GM15510 (cell line): ENCODE results near the gene GRAMD4.

Experiments
- POLR2A ChIP-seq: IDR thresholded peaks from 3 replicates; pipeline ENCODE4 v1.6.1; 2011; ENCODE audit warnings: borderline replicate concordance; ENCODE audit not compliant: insufficient read length; ENCODE audit errors: extremely low read depth

Gene GRAMD4

DNA sequence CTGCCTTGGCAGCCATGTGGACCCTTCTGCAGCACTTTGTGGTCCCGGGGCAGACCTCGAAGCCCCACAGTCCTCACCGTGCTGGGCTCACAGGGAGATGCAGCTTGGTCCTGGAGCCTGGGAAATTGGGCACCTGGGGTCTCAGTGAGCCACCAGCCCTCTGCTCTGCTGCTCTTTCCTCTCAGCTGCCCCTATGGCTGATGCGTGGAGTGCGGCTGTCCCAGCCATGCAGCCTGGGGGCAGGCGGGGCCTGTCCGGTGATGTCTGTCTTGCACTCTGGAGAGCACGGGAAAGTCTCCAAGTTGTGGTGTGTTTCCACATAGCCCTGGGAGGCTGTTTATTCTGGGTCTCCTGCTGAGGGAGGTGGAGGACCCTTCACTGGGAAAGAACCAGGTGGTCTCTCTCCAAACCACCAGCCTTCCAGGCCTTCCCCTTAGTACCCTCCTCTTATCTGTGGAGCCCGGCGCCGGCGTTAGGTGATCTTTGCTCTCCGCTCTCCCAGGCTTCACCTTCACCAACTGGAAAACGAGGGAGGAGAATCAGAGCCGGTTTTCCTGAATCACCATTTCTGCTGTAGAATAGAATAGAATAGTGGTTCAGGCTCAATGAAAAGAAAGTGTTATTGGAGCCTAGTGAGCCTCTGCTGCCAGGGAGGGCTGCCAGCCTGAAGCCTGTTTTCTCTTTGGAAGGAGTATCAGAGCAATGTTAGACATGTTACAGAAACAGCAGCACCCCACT lies 41.2 kb upstream of the GRAMD4 start:
- TF ChIP-seq POLR2A = no peak

DNA sequence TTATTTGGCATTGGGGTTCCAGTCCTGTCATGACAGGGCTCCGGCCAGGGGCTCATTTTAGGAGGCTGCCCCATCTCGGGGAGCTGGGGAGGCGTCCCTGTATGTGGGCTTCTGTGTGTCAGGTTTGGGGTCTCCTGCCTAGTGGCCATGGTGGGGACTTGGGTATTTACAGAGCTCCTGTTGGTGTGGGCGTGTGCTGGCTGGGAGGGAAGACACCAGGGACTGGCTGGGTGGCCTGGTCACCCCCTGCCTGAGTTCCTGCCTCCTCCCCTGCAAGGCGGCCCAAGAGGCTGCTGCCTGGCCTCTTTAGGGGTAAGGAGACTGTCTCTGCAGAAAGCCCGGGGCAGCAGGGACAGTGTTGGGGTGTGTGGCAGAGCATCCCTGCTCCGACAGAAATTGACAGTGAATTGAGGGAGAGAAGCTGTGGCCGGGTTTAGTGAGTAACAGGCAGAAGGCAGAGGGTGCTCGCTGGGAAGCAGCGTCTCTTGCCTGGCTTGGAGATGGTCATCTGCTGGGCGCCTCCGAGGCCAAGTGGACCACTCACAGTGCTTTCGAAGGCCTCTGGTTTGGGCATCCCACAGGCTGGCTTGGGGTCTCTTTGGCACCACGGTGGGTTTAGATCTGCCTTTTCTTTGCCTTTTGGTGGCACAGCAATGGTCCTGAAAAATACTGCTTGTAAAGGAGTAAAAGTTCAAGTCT lies 40.3 kb upstream of the GRAMD4 start:
- no peak for TF ChIP-seq POLR2A

DNA sequence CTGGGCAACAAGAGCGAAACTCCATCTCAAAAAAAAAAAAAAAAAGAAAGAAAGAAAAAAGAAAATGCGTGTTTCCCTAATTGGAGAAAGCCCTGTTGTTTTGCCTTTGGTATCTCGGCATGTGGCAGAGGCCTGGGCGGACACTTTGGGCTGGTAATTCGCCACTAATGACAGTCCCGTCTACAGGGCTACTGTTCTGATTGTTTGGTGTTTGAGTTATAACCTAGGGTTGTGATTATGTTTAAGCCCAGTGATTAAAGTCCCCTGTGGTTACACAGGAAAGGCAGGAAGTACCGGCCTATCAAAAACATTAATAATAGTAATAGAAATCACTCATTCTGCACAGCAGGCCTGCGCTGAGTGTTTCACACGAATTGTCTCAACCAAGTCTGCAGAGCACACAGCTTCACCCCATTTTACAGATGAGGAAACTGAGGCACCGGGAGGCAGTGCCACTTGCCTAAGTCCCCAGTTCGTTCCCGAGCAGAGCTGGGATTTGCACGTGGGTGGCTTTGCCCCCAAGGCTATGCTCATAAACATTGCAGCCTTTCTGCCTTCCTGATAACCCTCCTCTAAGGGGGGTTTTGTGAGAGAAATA lies 39.1 kb upstream of the GRAMD4 start:
- no peak for TF ChIP-seq POLR2A

DNA sequence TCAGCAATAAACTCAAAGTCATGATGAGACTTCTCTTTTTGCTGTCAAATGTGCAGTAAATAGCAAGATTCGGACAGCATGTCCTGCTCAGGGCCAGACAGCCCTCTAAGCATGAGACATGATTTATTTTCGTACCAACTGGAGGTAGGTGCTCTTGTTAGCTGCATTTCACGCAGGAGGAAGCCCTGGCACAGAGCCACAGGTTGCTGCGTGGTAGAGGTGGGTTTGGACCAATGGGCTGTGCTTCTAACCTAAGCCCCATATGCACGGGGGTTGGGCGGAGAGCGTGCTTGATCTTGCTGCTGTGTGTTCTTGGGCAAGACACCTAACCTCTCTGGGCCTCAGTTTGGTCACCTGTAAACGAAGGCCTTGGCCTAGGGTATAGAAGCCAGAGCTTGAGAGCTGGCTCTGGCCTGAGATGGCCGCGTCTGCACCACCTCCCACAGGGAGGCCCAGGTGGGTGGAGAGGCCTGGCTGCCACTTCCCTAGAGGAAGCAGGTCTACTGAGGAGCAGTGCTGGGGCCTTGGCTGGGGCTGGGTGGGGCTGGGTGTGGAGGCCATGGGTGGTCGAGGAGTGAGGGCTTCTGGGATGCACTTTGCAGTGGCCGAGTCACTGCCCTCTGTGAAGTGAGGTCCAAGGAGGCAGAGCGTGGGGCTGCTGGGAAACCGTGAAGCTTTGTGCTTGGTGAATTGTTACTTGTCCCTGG lies 38.5 kb upstream of the GRAMD4 start:
- TF ChIP-seq POLR2A = no peak

DNA sequence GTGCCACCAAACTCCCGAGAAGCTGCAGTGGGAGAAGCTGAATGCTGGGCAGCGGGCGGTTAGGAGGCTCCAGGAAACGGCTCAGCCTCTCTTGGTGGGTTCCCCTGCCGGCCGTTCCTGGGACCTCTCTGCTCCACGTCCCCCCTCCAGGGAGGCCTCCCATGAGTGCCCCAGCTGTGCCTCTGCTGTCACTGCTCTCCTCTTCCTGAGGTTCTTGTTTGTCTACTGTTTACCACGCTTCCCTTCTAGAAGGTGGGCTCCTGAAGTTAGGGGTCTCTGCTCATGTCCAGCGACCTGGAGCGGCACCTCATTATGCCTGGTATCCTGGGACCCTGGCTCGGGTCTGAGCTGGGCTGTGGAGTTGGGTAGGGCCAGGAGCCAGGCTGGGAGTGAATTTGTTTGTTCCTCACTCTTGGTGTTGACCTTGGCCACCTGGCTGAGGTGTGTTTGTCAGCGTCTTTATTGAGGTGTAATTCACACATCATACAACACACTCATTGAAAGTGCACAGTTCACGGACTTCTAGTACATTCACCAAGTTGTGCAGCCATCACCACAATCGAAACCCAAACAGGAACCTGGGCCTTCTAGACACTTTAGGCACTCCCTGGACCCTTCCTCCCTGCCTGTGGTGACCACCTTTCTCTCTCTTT lies 37.8 kb upstream of the GRAMD4 start:
- no peak for TF ChIP-seq POLR2A

DNA sequence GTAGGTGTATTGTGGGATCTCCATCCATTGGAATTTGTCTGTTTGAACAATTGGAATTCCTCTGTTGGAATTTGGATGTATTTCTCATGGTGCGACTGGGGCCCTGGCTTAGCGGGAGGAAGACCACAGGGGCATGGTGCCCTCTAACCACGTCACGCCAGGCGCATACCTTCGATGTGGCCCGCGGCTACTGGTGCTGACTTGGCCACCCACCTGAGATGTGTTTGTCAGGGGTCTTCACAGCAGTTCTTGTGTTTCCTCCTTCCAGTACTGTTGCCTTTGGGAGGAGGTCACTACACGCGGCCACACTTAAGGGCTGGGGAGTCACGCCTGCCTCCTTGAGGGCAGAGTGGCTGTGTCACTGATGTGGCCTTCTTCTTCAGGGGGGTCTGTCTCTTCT lies 36.6 kb upstream of the GRAMD4 start:
- TF ChIP-seq POLR2A = no peak

DNA sequence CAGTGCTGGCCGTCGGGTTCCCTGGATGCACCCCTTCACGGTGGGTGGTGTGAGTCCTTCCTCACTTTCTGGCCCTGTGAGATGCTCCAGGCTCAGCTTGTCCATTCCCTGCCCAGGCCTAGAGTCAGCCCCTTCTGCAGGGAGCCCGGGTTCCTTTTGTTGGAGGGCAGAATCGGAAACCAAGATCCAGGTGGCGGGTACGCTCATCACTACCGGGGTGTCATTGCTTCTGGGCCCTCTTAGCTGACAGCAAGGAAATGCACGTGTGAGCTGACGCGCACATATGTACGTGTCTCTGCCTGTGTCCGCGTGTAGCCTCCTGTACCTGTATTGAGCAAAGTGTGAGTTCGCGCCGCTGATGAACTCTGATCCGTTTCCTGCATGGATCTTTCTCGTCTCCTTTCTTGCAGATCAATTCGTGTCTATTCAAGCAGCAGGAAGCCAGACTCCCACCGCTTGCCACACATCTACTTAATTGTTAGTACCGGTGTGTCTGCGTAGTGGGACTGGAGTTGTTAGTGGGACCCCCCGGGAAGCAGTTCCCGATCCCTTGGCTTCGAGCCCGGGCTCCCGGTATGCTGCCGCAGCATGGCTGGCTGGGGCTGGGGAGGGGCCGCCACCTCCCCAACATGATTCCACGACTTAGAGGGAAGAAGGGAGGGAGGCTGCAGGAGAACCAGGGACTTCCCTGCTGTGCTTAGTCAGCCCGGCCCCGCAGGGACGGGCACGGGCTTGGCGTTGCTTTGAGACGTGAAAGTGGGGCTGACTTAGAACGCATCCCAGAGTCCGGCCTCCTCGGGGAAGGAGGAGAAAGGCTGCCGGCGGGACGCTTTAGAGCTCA lies 35.9 kb upstream of the GRAMD4 start:
- no peak for TF ChIP-seq POLR2A

DNA sequence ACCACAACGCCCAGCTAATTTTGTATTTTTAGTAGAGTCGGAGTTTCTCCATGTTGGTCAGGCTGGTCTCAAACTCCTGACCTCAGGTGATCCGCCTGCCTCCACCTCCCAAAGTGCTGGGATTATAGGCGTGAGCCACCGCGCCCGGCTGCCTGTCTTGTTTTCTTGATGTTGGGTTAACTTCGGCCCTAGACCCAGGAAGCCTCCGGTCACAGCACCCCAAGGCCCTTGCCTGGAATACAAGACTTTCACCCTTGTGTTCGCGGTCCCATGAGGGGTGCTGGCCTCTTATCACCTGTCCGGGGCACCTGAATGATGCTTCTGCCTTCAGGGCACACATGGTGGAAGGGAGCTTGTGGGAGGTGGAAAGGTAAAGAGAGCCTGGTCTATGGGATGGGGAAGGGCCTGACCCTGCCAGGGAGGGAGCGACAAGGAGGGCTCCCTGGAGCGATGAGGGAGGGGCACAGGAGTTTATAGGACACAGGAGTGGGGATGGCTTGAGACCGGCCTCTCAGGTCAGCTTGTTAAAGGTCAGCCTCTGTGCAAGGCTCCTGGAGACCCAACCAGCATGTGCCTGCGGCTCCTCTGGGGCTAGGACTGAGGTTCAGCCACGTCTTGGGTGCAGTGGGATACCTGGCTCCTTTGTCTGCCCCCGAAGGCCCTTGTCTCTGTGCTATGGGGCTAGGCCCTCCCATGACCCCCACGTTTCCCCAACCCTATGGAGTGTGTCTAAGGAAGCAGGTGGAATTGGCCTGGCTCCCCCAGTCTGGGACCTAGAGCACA lies 34.7 kb upstream of the GRAMD4 start:
- no peak for TF ChIP-seq POLR2A

DNA sequence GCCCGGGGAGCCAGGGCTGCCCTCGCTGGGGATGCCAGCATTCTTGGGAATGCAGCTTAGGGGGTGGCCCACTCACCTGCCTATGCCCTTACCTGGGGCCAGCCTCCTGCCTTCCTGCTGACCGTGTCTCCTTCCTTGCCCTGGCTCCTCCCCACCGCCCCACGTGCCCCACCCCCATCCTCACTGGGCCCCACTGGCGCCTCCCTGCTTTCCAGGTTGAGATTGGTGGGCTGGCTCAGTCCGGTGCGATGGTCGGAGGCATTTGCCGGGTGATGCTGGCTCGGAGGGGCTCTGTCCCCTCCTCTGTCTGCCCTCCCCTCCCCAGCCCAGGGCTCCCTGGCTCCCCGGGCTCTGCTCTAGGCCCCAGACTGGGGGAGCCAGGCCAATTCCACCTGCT lies 34.1 kb upstream of the GRAMD4 start:
- TF ChIP-seq POLR2A = no peak

DNA sequence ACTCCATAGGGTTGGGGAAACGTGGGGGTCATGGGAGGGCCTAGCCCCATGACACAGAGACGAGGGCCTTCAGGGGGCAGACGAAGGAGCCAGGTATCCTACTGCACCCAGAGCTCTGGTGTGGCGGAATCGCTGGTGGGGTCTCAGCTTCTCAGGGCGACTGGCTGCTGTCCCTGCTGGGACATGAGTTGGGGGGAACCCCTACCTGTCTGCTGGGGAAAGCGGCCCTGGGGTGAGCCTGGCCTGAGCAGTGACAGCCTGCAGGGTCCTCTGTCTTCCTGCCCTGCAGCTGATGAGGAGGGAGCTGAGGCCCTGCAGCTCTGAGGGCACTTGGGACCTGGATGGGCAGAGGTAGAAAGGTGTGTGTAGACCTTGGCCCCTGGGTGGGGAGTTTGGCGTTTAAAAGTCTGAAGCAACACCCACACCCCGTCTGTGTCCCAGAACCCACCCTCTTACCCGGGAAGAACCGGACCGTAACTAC lies 33.6 kb upstream of the GRAMD4 start:
- no peak for TF ChIP-seq POLR2A

DNA sequence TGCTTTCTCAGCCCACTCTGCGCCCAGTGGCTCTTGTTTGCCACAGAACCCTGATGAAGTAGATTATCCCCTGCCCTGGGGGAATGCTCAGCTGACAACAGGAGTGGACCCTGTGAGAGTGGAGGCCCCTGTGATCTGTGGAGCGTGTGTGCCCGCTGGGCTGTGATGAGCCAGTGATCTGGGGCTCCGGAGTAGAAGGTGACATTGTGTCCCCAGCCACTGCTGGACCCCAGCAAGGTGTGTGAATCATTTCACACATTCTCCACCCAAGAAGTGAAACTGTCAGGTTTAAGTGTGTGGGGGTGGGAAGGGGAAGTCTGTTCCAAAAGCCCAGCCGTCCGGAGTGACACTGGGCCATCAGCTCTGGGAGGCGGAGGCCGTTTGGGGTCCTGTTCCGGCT lies 33.1 kb upstream of the GRAMD4 start:
- no peak for TF ChIP-seq POLR2A

DNA sequence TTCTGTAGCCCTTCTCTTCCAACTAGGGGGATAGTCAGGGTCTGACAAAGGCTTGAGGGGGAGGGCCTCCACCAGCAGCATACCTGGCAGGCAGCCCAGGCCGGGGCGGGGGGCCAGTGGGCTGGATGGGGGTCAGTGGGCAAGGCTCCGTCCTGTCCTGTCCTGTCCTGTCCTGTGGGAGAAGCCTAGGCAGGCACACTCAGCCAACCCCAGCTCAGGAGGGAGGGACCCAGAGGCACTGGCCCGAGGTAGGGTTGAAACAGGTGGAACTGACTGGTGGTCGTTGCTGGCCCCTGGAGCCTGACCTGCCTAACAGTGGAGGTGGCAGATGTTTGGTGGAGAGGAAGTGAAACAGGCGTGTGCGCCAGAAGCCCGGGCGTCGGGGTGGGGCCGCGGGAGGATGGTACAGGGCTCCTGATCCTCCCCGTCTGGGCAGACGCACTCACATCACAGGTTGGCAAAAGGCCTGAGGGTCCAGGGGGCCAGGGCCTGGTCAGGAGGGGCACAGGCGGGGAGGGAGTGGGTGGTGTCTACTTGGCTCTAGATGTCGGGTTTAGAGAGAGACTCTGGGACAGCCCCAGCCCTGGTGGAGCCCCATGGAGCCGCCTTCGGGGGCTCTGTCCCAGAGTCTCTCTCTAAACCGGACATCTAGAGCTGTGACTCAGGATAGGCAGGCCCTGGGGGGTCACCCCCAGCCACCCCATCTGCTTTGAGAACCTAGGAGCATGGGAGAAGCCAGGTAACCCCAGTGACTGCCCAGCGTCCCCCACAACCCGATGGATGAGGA lies 32.5 kb upstream of the GRAMD4 start:
- no peak for TF ChIP-seq POLR2A

DNA sequence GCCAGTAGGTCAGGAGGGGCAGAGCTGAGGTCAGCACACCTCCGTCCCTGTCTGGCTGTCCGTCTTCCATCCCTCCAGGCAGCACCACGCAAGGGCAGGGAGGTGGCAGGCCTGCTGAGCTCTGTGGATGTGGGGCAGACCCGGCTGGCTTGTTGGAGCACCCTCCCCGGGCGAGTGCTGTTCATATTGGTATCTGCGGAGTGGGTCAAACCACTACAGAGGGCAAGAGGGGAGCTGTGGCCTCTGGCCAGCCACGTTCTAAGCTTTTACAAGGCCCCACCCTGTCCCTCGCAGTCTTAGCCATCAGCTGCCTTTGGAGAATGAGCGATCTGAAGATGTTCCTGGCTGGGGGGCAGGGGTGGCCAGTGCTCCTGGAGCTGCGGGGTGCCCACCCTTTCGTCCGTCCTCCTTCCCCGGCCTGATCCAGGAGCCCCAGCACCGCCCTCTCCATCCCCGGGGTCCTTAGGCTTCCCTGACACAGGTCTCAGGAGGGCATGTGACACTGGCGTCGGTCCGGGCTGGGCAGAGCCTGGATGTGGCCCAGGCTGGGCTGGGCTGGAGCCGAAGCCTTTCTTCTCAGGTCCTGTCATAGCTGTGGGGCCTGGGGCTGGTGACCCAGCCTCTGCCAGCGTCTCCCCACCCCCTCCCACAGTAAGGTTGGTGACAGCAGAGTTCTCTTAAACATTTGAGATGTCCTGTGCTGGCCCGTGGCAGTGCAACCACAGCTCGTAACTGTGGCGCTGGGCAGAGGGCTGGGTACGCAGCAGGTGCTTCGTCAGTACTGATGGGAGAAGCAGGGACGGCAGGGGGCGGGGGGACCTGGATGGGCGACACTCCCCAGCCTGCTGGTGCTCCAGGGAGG lies 31.7 kb upstream of the GRAMD4 start:
- TF ChIP-seq POLR2A = no peak
